K562 (cell line): ENCODE measurements around the gene CHST12. TPM values are rescaled to one million over a fixed set of nuclear protein-coding genes. Genes with fewer than 3 reads are reported as not detected.

Source experiments
- CBX5 ChIP-seq: IDR thresholded peaks from 2 replicates; pipeline ENCODE4 v1.6.1; 2014; ENCODE audit warnings: low read depth, borderline replicate concordance
- CHCHD3 ChIP-seq: fragments of 250-450 bp; sonication (Bioruptor Pico); IDR thresholded peaks from 2 replicates; pipeline ENCODE4 v2.1.2; 2022; ENCODE audit warnings: mild to moderate bottlenecking
- FOXM1 ChIP-seq, 2 experiments: fragments of 450-650 bp in 1 of 2; sonication (generic) in 1 of 2; formaldehyde crosslinking in 1 of 2; IDR thresholded peaks; 2 replicates each; pipeline versions ENCODE4 v1.6.1 to v1.9.0; 2017 to 2022; ENCODE audit warnings: low read depth in 2 of 2, mild to moderate bottlenecking in 2 of 2, missing genetic modification reagents in 1 of 2, moderate library complexity in 1 of 2
- PKNOX1 ChIP-seq: fragments of 450-650 bp; IDR thresholded peaks from 2 replicates; pipeline ENCODE4 v1.6.1; 2016
- SMARCC2 ChIP-seq: fragments of 450-650 bp; IDR thresholded peaks from 2 replicates; pipeline ENCODE4 v1.6.1; 2017; ENCODE audit warnings: antibody characterized with exemption, moderate library complexity, mild to moderate bottlenecking, low read depth
- polyA plus RNA-seq, 8 experiments: library from polyadenylated mRNA; depleted of rRNA in 4 of 8; stranded (reverse) in 5 of 8; unstranded in 3 of 8; fragments of >200 nt; fragmentation: Nextera tagmentation in 2 of 8; fragmentation: Illumina TruSeq in 1 of 8; extraction: Ambion mirVana in 2 of 8; extraction: Trizol in 1 of 8; gene quantifications; 2 replicates each; pipeline versions ENCODE4 v1.2.1 to v1.2.3, GENCODE V29; 2011 to 2014; ENCODE audit warnings: inconsistent platforms in 1 of 8, missing spikeins in 1 of 8
- total RNA-seq, 7 experiments: library from RNA; depleted of rRNA in 6 of 7; stranded (reverse); fragments of >200 nt in 6 of 7; fragmentation: Illumina TruSeq in 2 of 7; extraction: Trizol in 2 of 7; gene quantifications; 2 replicates each; pipeline versions ENCODE4 v1.2.1 to v1.2.3, GENCODE V29; 2011 to 2021; ENCODE audit warnings: low replicate concordance in 1 of 7
- TF ChIP-seq, protein P1 (sequence below): fragments of 450-650 bp; IDR thresholded peaks from 2 replicates; pipeline ENCODE4 v1.6.1; 2017; ENCODE audit warnings: antibody characterized with exemption, mild to moderate bottlenecking

The CHST12 gene
- total and polyA plus RNA-seq, 9 of the 15 experiments (the other 6 are each of a cell fraction or from before 2014, with no cell fraction given): 0.18 to 19.8 (median 3.6) TPM

DNA sequence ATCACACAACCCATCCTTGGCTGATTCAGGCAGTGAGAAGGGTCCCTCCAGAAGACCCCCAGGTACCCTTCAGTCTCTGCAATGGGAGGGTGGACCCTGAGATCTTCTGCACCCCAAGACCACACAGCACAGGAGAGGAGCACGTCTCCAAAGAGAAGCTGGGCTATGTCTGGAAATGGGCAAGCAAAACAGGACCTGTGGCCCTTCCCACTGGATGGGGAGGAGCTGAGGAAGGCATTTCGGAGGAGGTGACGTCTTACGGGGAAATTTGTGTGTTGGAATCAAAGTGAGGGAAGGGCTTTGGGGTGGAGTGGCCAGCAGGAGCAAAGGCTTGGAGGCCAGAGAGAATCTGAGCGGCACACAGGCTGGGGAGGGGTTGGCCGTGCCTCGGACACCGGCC is 56.3 kb downstream of the CHST12 start (continued):
- TF ChIP-seq PKNOX1 (no peak), CHCHD3 (CRISPR knock-in tag) (no peak), FOXM1 (IDR thresholded peaks at IDR 0.05; ENCODE audit: low read depth) (no peak), FOXM1 (CRISPR knock-in tag; IDR thresholded peaks at IDR 0.05; ENCODE audit: low read depth) (no peak), SMARCC2 (no peak), CBX5 (no peak)
- TF ChIP-seq, protein P1, sequence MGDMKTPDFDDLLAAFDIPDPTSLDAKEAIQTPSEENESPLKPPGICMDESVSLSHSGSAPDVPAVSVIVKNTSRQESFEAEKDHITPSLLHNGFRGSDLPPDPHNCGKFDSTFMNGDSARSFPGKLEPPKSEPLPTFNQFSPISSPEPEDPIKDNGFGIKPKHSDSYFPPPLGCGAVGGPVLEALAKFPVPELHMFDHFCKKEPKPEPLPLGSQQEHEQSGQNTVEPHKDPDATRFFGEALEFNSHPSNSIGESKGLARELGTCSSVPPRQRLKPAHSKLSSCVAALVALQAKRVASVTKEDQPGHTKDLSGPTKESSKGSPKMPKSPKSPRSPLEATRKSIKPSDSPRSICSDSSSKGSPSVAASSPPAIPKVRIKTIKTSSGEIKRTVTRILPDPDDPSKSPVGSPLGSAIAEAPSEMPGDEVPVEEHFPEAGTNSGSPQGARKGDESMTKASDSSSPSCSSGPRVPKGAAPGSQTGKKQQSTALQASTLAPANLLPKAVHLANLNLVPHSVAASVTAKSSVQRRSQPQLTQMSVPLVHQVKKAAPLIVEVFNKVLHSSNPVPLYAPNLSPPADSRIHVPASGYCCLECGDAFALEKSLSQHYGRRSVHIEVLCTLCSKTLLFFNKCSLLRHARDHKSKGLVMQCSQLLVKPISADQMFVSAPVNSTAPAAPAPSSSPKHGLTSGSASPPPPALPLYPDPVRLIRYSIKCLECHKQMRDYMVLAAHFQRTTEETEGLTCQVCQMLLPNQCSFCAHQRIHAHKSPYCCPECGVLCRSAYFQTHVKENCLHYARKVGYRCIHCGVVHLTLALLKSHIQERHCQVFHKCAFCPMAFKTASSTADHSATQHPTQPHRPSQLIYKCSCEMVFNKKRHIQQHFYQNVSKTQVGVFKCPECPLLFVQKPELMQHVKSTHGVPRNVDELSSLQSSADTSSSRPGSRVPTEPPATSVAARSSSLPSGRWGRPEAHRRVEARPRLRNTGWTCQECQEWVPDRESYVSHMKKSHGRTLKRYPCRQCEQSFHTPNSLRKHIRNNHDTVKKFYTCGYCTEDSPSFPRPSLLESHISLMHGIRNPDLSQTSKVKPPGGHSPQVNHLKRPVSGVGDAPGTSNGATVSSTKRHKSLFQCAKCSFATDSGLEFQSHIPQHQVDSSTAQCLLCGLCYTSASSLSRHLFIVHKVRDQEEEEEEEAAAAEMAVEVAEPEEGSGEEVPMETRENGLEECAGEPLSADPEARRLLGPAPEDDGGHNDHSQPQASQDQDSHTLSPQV: no peak
